HG03575 (cell line): ENCODE results near the gene ZIM2.

ENCODE experiments used
- ATAC-seq: cut with Tn5 transposase; IDR thresholded peaks from one replicate; pipeline ENCODE4 v1.9.1; 2021; ENCODE audit not compliant: unreplicated experiment, insufficient number of reproducible peaks, low FRiP score; ENCODE audit errors: extremely low read depth

ZIM2 gene

GRCh38 chr19:56819166-56819565, 21.4 kb downstream of the ZIM2 start:
- no peak for ATAC-seq

- ATAC-seq, result no peak
Measured at GRCh38 chr19:56814656-56815055, 25.9 kb downstream of the ZIM2 start.

GRCh38 chr19:56813531-56813930, 27.0 kb downstream of the ZIM2 start:
- ATAC-seq, result no peak

- no peak for ATAC-seq
Measured at GRCh38 chr19:56811480-56811879, 29.0 kb downstream of the ZIM2 start.

GRCh38 chr19:56810260-56810659, 30.3 kb downstream of the ZIM2 start:
- ATAC-seq, result no peak

GRCh38 chr19:56808717-56809392, 31.7 kb downstream of the ZIM2 start:
- ATAC-seq, result no peak

- no peak for ATAC-seq
Measured at GRCh38 chr19:56806639-56807038, 33.9 kb downstream of the ZIM2 start.

GRCh38 chr19:56778351-56778750, 62.2 kb downstream of the ZIM2 start:
- ATAC-seq, result no peak

GRCh38 chr19:56769650-56770049, 70.9 kb downstream of the ZIM2 start:
- ATAC-seq, result no peak

- ATAC-seq, result no peak
Measured at GRCh38 chr19:56765137-56765536, 75.4 kb downstream of the ZIM2 start.

GRCh38 chr19:56764196-56764695, 76.3 kb downstream of the ZIM2 start:
- ATAC-seq, result no peak

GRCh38 chr19:56760842-56761241, 79.7 kb downstream of the ZIM2 start:
- ATAC-seq, result no peak

- ATAC-seq, result no peak
Measured at GRCh38 chr19:56759531-56759930, 81.0 kb downstream of the ZIM2 start.

GRCh38 chr19:56751078-56751489, 89.4 kb downstream of the ZIM2 start:
- no peak for ATAC-seq

- no peak for ATAC-seq
Measured at GRCh38 chr19:56750658-56751057, 89.9 kb downstream of the ZIM2 start.

- ATAC-seq, result no peak
Measured at GRCh38 chr19:56748378-56748777, 92.1 kb downstream of the ZIM2 start.

- ATAC-seq, result no peak
Measured at GRCh38 chr19:56746367-56746766, 94.2 kb downstream of the ZIM2 start.

GRCh38 chr19:56740501-56740900, 100.0 kb downstream of the ZIM2 start:
- no peak for ATAC-seq

GRCh38 chr19:56736571-56736970, 104.0 kb downstream of the ZIM2 start:
- no peak for ATAC-seq

GRCh38 chr19:56732976-56733375, 107.5 kb downstream of the ZIM2 start:
- no peak for ATAC-seq

- no peak for ATAC-seq
Measured at GRCh38 chr19:56727677-56728076, 112.8 kb downstream of the ZIM2 start.
